H9 (cell line): ENCODE measurements around the gene MSLN. TPM values are rescaled to one million over a fixed set of nuclear protein-coding genes. Genes with fewer than 3 reads are reported as not detected.
A peak's percentile ranks its signal among the peaks of the same experiment; 100 is the strongest.

Experiments
- DNase-seq: peaks from one replicate; pipeline ENCODE4 v3.0.0-alpha.2; 2017
- H2AFZ ChIP-seq: one replicate; pipeline ENCODE4 v1.6.1; 2013; ENCODE audit warnings: mild to moderate bottlenecking, low read length, control low read depth, moderate library complexity
- H2AK5ac ChIP-seq: 2 replicates; pipeline ENCODE4 v1.6.1; 2013; ENCODE audit warnings: low read length, control low read depth, mixed read lengths; ENCODE audit not compliant: insufficient read length
- H2BK120ac ChIP-seq: one replicate; pipeline ENCODE4 v1.6.1; 2013; ENCODE audit warnings: low read depth, mild to moderate bottlenecking, low read length, control low read depth, inconsistent platforms; ENCODE audit not compliant: poor library complexity, severe bottlenecking
- H2BK12ac ChIP-seq: 2 replicates; pipeline ENCODE4 v1.6.1; 2013; ENCODE audit warnings: low read length, control low read depth, mixed read lengths, low read depth; ENCODE audit not compliant: insufficient read length
- H2BK15ac ChIP-seq: 2 replicates; pipeline ENCODE4 v1.6.1; 2013; ENCODE audit warnings: low read depth, low read length, control low read depth
- H2BK20ac ChIP-seq: one replicate; pipeline ENCODE4 v1.6.1; 2013; ENCODE audit warnings: low read depth, mild to moderate bottlenecking, low read length, control low read depth, inconsistent platforms; ENCODE audit not compliant: poor library complexity, severe bottlenecking
- H2BK5ac ChIP-seq: 2 replicates; pipeline ENCODE4 v1.6.1; 2013; ENCODE audit warnings: low read length, control low read depth, mixed read lengths; ENCODE audit not compliant: insufficient read length
- H3K14ac ChIP-seq: 2 replicates; pipeline ENCODE4 v1.6.1; 2013; ENCODE audit warnings: low read length, control low read depth; ENCODE audit not compliant: insufficient read depth
- H3K18ac ChIP-seq: 2 replicates; pipeline ENCODE4 v1.6.1; 2013; ENCODE audit warnings: low read depth, mild to moderate bottlenecking, mixed read lengths, low read length, control low read depth; ENCODE audit not compliant: insufficient read length
- H3K23ac ChIP-seq: 2 replicates; pipeline ENCODE4 v1.6.1; 2013; ENCODE audit warnings: low read length, control low read depth, mixed read lengths, low read depth; ENCODE audit not compliant: insufficient read length
- H3K23me2 ChIP-seq: 2 replicates; pipeline ENCODE4 v1.6.1; 2013; ENCODE audit warnings: low read depth, mild to moderate bottlenecking, mixed read lengths, low read length, control low read depth; ENCODE audit not compliant: insufficient read length, poor library complexity, severe bottlenecking
- H3K27ac ChIP-seq: 2 replicates; pipeline ENCODE4 v1.5.1; 2013; ENCODE audit warnings: low read length, control low read depth, mixed read lengths, low read depth; ENCODE audit not compliant: insufficient read length
- H3K27me3 ChIP-seq: 2 replicates; pipeline ENCODE4 v1.6.1; 2013; ENCODE audit warnings: low read length, control low read depth, inconsistent platforms; ENCODE audit not compliant: insufficient read depth
- H3K4ac ChIP-seq: 2 replicates; pipeline ENCODE4 v1.6.1; 2013; ENCODE audit warnings: low read depth, mild to moderate bottlenecking, control low read depth, inconsistent platforms, low read length, moderate library complexity
- H3K4me1 ChIP-seq: 2 replicates; pipeline ENCODE4 v1.6.1; 2013; ENCODE audit warnings: low read length, control low read depth, inconsistent platforms; ENCODE audit not compliant: insufficient read depth
- H3K4me2 ChIP-seq: 2 replicates; pipeline ENCODE4 v1.6.1; 2013; ENCODE audit warnings: low read length, control low read depth, mixed read lengths; ENCODE audit not compliant: insufficient read length, insufficient read depth
- H3K56ac ChIP-seq: 2 replicates; pipeline ENCODE4 v1.6.1; 2013; ENCODE audit warnings: low read depth, mild to moderate bottlenecking, mixed read lengths, low read length, control low read depth; ENCODE audit not compliant: insufficient read length
- H3K79me1 ChIP-seq: 2 replicates; pipeline ENCODE4 v1.6.1; 2013; ENCODE audit warnings: low read depth, mild to moderate bottlenecking, moderate library complexity, low read length, control low read depth, inconsistent platforms; ENCODE audit not compliant: insufficient read depth, poor library complexity, severe bottlenecking
- H3K79me2 ChIP-seq: 2 replicates; pipeline ENCODE4 v1.6.1; 2013; ENCODE audit warnings: low read length, control low read depth, inconsistent platforms; ENCODE audit not compliant: insufficient read depth
- H3K9ac ChIP-seq: 2 replicates; pipeline ENCODE4 v1.6.1; 2013; ENCODE audit warnings: low read length, control low read depth, mixed read lengths; ENCODE audit not compliant: insufficient read length; ENCODE audit errors: extremely low read depth
- H3K9me3 ChIP-seq: one replicate; pipeline ENCODE4 v1.6.1; 2013; ENCODE audit warnings: low read depth, low read length, inconsistent platforms; ENCODE audit not compliant: control insufficient read depth
- H3T11ph ChIP-seq: one replicate; pipeline ENCODE4 v1.6.1; 2013; ENCODE audit warnings: mild to moderate bottlenecking, low read length, control low read depth, inconsistent platforms
- H4K20me1 ChIP-seq: one replicate; pipeline ENCODE4 v1.6.1; 2013; ENCODE audit not compliant: control insufficient read depth, insufficient read length, insufficient read depth
- H4K5ac ChIP-seq: 2 replicates; pipeline ENCODE4 v1.6.1; 2013; ENCODE audit warnings: low read depth, mild to moderate bottlenecking, mixed read lengths, low read length, control low read depth; ENCODE audit not compliant: insufficient read length
- H4K8ac ChIP-seq: replicated peaks from 2 replicates; pipeline ENCODE4 v1.6.1; 2013; ENCODE audit warnings: low read length, control low read depth, mixed read lengths, low read depth; ENCODE audit not compliant: insufficient read length
- H4K91ac ChIP-seq: 2 replicates; pipeline ENCODE4 v1.6.1; 2013; ENCODE audit warnings: low read depth, mild to moderate bottlenecking, moderate library complexity, mixed read lengths, low read length, control low read depth; ENCODE audit not compliant: insufficient read length
- H3K27ac Mint-ChIP-seq, 3 experiments: 2 replicates in 2 of 3; 3 replicates in 1 of 3; pipeline ENCODE4 v1.8.0; 2020 to 2021; ENCODE audit warnings: mixed read lengths in 3 of 3, mild to moderate bottlenecking in 1 of 3, moderate library complexity in 1 of 3
- H3K27me3 Mint-ChIP-seq: 2 replicates; pipeline ENCODE4 v1.8.0; 2021; ENCODE audit warnings: low read depth, mild to moderate bottlenecking, moderate library complexity, mixed read lengths
- H3K36me3 Mint-ChIP-seq, 3 experiments: 2 replicates in 2 of 3; 3 replicates in 1 of 3; pipeline ENCODE4 v1.8.0; 2020 to 2021; ENCODE audit warnings: low read depth in 3 of 3, mixed read lengths in 3 of 3; ENCODE audit not compliant: insufficient read depth in 1 of 3
- H3K4me1 Mint-ChIP-seq, 2 experiments: 2 replicates each; pipeline ENCODE4 v1.8.0; 2020; ENCODE audit warnings: mixed read lengths in 2 of 2
- H3K4me3 Mint-ChIP-seq, 2 experiments: 2 replicates in 1 of 2; 3 replicates in 1 of 2; pipeline ENCODE4 v1.8.0; 2020 to 2021; ENCODE audit warnings: mild to moderate bottlenecking in 2 of 2, mixed read lengths in 2 of 2, moderate library complexity in 1 of 2
- H3K9me3 Mint-ChIP-seq, 2 experiments: 2 replicates in 1 of 2; 3 replicates in 1 of 2; pipeline ENCODE4 v1.8.0; 2020; ENCODE audit warnings: mild to moderate bottlenecking in 2 of 2, mixed read lengths in 2 of 2, moderate library complexity in 1 of 2
- WGBS: extraction: QIAGEN DNeasy Blood & Tissue Kit; methylation state at CpG from one replicate; pipeline ENCODE4 v1.1.7; 2013; ENCODE audit warnings: missing lambda C conversion rate, low lambda C conversion rate, mixed read lengths; ENCODE audit not compliant: insufficient read length; ENCODE audit errors: extremely low coverage; 5-methylcytosine and 5-hydroxymethylcytosine counted together
- total RNA-seq: library from RNA; stranded (reverse); gene quantifications from 2 replicates; pipeline ENCODE4 v1.2.1, GENCODE V29; 2021
- TF ChIP-seq, protein P1 (sequence below): fragments of 200-600 bp; sonication (generic); conservative IDR thresholded peaks from 3 replicates; pipeline ENCODE4 v1.8.0; 2021; ENCODE audit warnings: antibody characterized with exemption, mild to moderate bottlenecking

MSLN gene
- total RNA-seq, 1 experiment from 2014 or later: 0.22 TPM

DNA sequence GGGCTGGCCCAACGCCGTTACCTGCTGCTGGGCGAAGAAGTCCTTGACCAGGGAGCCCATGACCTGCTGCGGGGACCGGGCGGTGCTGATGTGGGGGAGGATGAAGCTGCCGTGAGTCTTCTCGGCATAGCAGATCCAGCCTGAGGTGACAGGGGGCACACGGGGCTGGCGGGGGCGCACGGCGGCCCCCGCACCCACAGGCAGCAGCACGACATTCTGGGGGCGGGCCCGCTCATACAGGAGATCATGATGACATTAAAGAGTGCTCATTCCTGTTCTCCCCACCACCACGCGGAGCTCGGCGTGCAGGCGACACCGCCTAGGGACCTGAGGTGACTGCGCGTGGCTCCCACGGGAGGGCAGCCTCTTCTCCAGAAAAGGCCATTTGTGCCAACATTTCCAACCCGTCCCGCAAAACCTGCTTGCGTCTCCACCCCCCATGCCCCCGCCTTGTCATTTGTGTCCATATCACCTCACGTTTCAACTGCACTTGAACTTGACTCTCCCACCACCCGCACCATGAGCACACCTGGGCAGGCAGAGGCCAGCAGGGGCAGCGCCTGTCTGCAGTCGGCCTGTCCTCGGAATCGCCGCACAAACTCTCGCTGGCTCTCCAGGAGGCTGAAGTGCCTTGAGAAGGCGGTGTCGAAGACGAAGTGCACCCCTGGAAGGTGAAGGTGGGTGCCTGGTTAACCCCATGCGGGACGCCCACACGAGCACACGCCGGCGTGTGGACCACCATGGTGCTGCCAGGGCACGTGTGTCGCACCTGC is 26.1 kb upstream of the MSLN start:
- Histone ChIP-seq H3K79me1 (no peaks in the 10 kb centered on the region), H3K23ac (no peak overlapping the region), H3K4me1 (no peaks in the 10 kb centered on the region), H2AFZ (no peak overlapping the region), H3K4me2 (no peak overlapping the region), H2BK5ac (no peak overlapping the region), H2AK5ac (no peak overlapping the region), H2BK20ac (no peak overlapping the region), H3K4ac (no peak overlapping the region), H2BK120ac (no peak overlapping the region), H3K27me3 (no peaks in the 10 kb centered on the region), H4K91ac (no peak overlapping the region), H3K18ac (no peak overlapping the region), H4K5ac (no peak overlapping the region), H4K20me1 (no peaks in the 10 kb centered on the region), H3K9me3 (no peaks in the 10 kb centered on the region), H3K27ac (no peak overlapping the region), H3K9ac (no peak overlapping the region), H4K8ac (no peak overlapping the region), H2BK15ac (no peak overlapping the region), H3T11ph (no peak overlapping the region), H3K79me2 (no peaks in the 10 kb centered on the region), H3K14ac (no peak overlapping the region), H2BK12ac (no peak overlapping the region), H3K23me2 (no peaks in the 10 kb centered on the region), H3K56ac (no peak overlapping the region)
- H3K36me3 Mint-ChIP-seq: peaks cover 5 to 36% (median 28%) of the 10 kb centered on the region in 3 experiments; a peak in 6 of 7 replicates
- TF ChIP-seq, protein P1, sequence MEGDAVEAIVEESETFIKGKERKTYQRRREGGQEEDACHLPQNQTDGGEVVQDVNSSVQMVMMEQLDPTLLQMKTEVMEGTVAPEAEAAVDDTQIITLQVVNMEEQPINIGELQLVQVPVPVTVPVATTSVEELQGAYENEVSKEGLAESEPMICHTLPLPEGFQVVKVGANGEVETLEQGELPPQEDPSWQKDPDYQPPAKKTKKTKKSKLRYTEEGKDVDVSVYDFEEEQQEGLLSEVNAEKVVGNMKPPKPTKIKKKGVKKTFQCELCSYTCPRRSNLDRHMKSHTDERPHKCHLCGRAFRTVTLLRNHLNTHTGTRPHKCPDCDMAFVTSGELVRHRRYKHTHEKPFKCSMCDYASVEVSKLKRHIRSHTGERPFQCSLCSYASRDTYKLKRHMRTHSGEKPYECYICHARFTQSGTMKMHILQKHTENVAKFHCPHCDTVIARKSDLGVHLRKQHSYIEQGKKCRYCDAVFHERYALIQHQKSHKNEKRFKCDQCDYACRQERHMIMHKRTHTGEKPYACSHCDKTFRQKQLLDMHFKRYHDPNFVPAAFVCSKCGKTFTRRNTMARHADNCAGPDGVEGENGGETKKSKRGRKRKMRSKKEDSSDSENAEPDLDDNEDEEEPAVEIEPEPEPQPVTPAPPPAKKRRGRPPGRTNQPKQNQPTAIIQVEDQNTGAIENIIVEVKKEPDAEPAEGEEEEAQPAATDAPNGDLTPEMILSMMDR: no peak
- H3K4me3 Mint-ChIP-seq: no peak overlapping the region; a peak in 1 of 5 replicates
- no CpG with 5 or more reads among the region's 49 CpGs for WGBS
- no peaks in the 10 kb centered on the region for H3K9me3 Mint-ChIP-seq
- DNase-seq: peak; percentile 27
- H3K4me1 Mint-ChIP-seq: peaks cover 4 to 9% of the 10 kb centered on the region in 2 experiments
- no peak overlapping the region for H3K27ac Mint-ChIP-seq
- H3K27me3 Mint-ChIP-seq: no peaks in the 10 kb centered on the region
